ENCODE data around the gene NBPF3. TPM values are rescaled to one million over a fixed set of nuclear protein-coding genes. Genes with fewer than 3 reads are reported as not detected.

The NBPF3 gene
- total RNA-seq, 4 donors from 2014 or later, result 2.6 to 19.7 (median 7.1) TPM

GRCh38 chr1:21532496-21532895 is 92.6 kb downstream of the NBPF3 start:
- DNase-seq (ENCODE audit: low spot score in 2 of 2), result no peak
- H3K4me3 ChIP-seq (ENCODE audit: low read depth, poor library complexity, severe bottlenecking), result no peak overlapping the region
- WGBS, 2 donors, result 65 to 73% methylated on average over 3 of the region's 3 CpGs
- no peak for TF ChIP-seq POLR2A (IDR thresholded peaks at IDR 0.05)
- no peak for TF ChIP-seq CTCF (IDR thresholded peaks at IDR 0.05)
- intact Hi-C loops (cut with DNase I; ENCODE audit: low total_unique reads), result no loop called here

DNA sequence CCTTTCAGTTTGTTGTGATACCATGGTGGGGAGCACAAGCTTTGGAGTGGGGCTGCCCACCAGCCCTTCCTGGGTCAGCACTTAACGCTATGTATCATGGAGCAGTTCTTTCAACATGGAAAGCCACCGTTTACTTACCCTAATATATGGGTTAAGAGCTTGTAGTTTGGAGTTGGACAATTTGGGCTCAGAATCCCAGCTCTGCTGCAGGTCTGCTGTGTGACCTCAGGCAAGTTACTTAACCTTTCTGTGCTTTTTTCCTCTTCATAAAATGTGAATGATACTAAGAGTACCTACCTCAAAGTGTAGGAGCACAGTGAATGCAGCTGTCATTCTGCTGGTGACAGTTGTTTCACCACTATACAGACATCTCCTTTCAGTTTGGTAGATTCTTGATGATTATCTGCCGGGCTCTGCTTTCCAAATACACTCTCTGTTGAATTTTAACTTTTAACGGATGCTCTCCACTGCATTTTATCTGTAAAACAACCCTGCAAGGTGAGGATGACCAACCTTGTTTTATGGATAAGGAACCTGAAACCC is 93.1 kb downstream of the NBPF3 start:
- TF ChIP-seq POLR2A (IDR thresholded peaks at IDR 0.05) (no peak), CTCF (IDR thresholded peaks at IDR 0.05) (no peak)
- no peak for DNase-seq (ENCODE audit: low spot score in 2 of 2)

GRCh38 chr1:21534146-21534545 is 94.2 kb downstream of the NBPF3 start:
- TF ChIP-seq POLR2A (IDR thresholded peaks at IDR 0.05), result no peak
- no peak for TF ChIP-seq CTCF (IDR thresholded peaks at IDR 0.05)
- intact Hi-C loops (cut with DNase I; ENCODE audit: low total_unique reads), result no loop called here
- no peak for DNase-seq (ENCODE audit: low spot score in 2 of 2)
- 90 to 95% methylated on average over 4 to 5 of the region's 5 CpGs for WGBS, 2 donors
- no peak overlapping the region for H3K4me3 ChIP-seq (ENCODE audit: low read depth, poor library complexity, severe bottlenecking)

More for the DNA sequence above, 93.1 kb downstream of the NBPF3 start:
- H3K4me3 ChIP-seq (ENCODE audit: low read depth, poor library complexity, severe bottlenecking), result no peak overlapping the region
- 81 to 88% methylated on average over 4 of the region's 4 CpGs for WGBS, 2 donors
- intact Hi-C loops (cut with DNase I; ENCODE audit: low total_unique reads), result no loop called here

Other genes starting within 250 kb of the NBPF3 start
- gene ECE1, start 149.7 kb upstream of the NBPF3 start, total RNA-seq, result 10 to 100 TPM; 37.1 to 68.9 (median 48.3) TPM
- 1 to 10 TPM; 1.3 to 7.7 (median 2.2) TPM for gene ALPL, start 69.3 kb downstream of the NBPF3 start, total RNA-seq
- gene RAP1GAP, start 229.2 kb downstream of the NBPF3 start, total RNA-seq, result 1 to 10 TPM; 1.3 to 4.0 (median 2.6) TPM

Measured in lower leg skin (tissue), 4 donors.